OCI-M2 (cell line): ENCODE results near the gene PMVK.

Experiments used
- DNase-seq: peaks from one replicate; lab custom pipeline; 2025; ENCODE audit not compliant: unreplicated experiment; lab: John Stamatoyannopoulos, UW

PMVK gene

DNA sequence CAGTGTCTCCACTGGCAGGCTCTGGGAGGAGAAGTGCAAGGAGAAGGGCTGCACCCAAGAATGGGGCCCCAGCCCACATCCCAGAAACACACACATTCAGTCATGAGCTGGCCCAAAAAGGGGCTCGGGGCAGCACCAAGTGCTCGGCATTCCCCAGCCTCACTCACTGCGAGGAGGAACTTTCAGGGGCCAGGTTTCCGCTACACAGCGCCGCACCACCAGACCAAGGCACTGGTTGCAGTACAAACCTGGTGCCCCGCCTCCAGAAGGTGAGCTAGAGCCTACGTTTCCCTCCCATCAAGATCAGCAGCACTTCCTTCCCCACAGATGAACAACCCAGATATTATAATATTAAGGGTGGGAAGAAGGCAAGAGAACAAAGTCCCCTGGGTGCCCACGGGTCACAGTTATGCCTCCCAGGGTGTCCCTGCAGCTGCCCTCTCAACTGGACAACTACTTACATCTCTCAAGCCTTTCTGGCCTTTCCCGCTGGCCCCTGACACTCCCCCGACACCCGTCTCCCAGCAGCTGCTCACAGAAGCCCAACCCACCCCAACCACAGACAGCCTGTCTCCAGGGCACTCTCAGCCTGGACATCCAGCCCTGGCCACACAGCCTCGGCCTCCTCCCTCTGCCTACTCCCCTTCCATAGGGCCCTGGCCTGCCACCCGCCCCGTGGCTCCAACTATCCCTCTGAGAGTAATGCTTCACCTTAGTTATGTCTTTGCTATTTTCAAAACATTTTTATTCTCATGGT is 15.6 kb upstream of the PMVK start:
- no peak for DNase-seq

DNA sequence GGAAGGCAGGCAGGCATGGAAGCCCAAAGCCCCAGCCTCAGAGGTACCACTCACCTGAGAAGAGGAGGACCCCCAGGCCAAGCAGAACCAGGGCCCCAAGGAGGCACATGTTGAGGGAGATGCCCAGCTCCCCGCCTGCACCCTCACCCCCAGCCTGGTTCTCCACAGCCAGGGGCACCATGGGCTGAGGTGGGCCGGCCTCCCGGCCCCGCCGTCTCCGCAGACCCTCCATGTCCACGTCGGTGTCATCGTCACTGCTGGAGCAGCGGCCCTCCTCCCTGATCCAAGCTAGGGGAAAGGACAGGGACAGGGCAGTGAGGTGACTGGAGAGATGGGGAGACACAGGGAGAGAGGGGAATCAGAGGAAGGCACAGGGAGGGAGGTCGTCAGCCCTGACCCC is 11.6 kb upstream of the PMVK start:
- no peak for DNase-seq

DNA sequence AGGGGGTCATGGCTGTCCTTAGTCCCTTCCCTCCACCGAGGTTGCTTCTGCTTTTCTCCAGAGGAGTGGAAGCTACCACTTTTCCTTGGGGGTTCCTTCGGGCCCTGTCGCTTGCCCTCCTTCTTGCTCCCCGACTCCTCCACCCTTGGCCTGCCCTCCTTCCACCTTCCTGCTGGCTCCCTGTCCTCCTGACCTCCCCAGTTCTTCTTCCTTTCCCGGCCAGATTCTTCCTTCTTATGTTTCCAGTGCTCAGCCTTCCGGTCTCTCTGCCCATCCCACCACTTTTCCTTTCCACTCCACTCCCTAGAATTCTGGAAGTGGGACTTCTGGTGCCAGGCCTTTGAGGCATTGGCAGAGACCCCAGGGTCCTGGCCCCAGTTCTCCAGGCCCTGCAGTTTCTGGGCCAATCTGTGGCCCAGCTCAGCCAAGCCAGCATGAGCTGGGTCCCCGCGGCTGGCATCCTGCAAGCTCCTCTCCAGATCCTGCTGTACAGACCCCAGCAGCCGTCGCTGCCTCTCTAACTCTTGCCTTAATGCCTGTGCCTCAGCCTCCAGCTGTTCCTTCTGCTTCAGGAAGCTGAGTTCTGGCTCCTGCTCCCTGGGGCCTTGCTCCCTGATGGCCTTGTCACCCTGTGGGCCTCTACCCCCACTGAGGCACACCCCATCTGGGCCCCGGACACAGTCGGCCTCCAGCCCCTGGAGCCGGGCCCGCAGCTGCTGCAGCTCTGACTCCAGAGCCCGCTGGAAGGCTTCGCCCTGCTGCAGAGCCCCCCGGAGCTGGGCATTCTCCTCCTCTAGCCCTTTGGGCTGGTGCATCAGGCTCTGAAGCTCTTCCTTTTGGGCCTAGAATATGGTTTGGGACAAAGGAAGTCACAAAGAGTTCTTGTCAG is 9.7 kb upstream of the PMVK start:
- DNase-seq: no peak

GRCh38 chr1:154945160-154945961 is 8.8 kb upstream of the PMVK start:
- no peak for DNase-seq

DNA sequence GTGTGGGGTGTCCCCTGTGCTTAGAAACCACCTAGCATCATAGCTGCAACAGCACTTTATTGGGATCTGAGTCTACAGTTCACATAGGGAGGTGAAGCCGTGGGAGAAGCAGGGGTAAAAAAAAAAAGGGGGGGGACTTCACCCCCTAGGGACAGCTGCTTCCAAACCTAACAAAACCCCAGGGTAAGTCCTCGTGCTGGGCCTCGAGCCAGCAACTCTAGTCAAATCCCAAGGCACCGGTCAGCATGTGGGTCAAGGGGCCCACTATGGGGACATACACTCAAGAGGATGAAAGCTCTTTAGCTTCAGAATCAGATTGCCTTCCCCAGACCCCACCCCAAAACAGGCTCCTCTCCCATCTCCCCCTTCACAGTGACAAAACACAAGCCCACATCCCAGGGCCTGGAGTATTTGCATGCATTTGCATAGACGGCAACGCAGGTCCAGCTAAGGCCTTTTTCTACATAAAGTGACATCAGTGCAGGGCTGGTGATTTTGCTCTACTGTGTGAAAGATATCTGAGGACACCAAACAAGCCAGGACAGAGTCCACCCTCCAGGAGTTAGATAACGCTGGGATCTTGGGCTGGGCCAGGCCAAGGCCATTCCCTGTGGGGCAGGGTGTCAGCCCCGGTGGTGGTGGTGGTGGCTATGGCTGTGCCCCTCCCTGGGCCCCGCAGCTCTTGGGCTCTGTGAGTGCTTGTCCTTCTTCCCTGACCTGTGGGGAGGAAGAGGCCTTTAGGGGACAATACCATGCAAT is 8.1 kb upstream of the PMVK start:
- no peak for DNase-seq

DNA sequence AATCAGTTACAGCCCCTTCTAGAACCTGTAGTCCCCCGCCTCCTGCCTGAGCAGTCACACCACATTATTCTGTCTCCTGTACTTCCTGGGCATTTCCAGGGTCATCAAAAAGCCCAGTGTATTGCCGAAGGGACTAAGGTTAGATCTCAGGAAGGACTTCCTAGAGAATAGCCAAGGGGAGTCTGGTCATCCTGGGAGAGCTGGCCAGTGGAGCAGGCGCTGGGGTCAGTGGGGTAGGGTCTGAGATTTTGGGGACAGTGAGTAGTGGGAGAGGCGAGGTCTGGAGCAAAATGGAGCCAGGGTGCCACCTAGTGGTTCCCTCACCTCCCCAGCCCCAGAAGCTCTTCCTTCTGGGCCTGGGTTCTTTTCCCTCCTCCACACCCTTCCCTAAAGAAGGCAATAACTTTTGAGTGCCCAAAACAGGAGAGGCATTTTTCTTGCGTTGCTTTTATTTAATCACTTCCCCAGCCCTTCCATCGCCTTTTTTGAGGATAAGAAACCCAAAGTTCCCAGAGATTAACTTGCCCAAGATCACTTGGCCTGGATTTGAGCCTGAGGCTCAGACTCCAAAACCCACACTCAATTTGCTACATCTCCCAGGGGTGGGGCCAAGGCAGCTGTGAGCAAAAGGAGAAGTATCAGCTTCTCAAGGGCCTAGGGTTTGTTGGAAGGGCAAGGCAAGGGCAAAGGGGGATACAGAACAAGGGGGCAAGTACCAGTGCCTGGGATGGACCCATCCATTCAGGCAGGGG is 7.3 kb upstream of the PMVK start:
- DNase-seq: no peak

- no peak for DNase-seq
Measured at GRCh38 chr1:154941333-154942013, 5.0 kb upstream of the PMVK start.

- DNase-seq: no peak
Measured at GRCh38 chr1:154940651-154941194, 4.2 kb upstream of the PMVK start.

- no peak for DNase-seq
Measured at GRCh38 chr1:154940213-154940560, 3.7 kb upstream of the PMVK start.

GRCh38 chr1:154938604-154939399 is 2.3 kb upstream of the PMVK start:
- no peak for DNase-seq

DNA sequence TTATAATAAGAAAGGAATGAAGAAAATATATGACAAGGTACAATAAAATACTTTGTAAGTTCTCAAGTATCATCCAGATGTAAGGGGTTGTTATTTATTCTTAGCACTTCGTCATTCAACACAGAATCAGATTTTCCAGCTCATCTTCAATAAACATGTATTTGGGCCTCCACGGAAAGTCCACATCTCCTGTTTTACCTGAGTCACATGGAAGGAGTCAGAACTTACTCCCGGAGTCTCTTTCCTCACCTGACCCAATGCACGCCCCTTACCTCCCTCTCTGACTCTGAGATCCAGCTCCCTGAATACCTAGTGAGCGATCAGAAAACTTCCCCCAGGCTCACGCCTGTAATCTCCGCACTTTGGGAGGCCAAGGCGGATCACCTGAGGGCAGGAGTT is 1.5 kb upstream of the PMVK start:
- DNase-seq: no peak

- peak; percentile 32 for DNase-seq
Measured at GRCh38 chr1:154937085-154937987, 817 bp upstream of the PMVK start.

DNA sequence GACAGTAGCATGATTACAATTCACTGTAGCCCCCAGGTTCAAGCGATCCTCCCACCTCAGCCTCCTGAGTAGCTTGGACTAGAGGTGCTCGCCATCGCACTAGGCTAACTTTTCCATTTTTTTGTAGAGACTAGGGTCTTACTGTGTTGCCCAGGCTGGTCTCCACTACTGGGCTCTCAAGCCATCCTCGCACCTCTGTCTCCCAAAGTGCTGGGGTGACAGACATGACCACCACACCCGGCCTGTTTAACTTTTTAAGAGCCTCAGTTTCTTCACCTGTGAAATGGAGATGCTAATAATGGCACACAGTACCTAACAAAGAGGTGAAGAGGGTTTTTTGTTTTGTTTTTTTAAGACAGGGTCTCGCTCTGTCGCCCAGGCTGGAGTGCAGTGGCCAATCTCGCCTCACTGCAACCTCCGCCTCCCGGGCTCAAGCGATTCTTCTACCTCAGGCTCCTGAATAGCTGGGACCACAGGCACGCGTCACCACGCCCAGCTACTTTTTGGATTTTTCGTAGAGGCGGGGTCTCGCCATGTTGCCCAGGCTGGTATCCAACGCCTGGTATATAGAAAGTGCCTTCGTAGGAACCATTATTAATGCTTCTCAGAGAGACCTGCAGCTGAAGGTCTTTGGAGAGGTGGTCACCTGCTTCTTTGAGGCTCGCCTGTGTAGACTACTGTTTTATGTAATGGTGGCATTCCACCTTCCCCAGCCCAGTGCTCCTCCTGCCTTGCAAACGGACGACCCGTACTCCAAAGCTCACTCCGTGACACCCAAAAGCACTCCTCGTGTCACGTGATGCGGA is 567 bp downstream of the PMVK start:
- no peak for DNase-seq

GRCh38 chr1:154934358-154934948 is 2.1 kb downstream of the PMVK start:
- no peak for DNase-seq

GRCh38 chr1:154931940-154932487 is 4.5 kb downstream of the PMVK start:
- DNase-seq: no peak

DNA sequence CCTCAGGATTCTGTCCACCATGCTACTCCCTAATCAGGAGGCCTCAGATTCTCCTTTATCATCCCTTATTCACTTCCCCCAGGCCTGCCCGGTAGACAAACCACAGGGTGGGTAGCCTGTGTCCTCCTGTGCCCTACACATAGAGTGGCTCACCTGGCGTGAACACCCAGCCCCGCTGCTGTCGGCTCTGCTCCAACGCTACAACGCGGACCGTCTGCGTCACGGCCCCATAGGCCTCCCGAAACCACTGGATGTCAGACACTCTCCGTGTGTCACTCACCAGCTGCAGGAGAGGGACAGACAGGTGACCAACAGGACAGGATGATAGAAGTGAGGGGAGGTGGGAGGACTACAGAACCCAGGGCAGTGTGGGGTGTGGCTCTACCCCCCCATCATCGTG is 10.3 kb downstream of the PMVK start:
- no peak for DNase-seq
